NCI-H1694 treated with DMSO at 0.1 percent for 48 hours (cell line): ENCODE measurements around the gene AP4B1.
"Not testable (repeated sequence)": the region's sequence is repeated elsewhere in the genome, so short reads cannot be mapped to it uniquely, and the experiment has no call there.

Source experiments
- DNase-seq: peaks from one replicate; lab custom pipeline; 2025; lab: John Stamatoyannopoulos, UW

The AP4B1 gene

DNA sequence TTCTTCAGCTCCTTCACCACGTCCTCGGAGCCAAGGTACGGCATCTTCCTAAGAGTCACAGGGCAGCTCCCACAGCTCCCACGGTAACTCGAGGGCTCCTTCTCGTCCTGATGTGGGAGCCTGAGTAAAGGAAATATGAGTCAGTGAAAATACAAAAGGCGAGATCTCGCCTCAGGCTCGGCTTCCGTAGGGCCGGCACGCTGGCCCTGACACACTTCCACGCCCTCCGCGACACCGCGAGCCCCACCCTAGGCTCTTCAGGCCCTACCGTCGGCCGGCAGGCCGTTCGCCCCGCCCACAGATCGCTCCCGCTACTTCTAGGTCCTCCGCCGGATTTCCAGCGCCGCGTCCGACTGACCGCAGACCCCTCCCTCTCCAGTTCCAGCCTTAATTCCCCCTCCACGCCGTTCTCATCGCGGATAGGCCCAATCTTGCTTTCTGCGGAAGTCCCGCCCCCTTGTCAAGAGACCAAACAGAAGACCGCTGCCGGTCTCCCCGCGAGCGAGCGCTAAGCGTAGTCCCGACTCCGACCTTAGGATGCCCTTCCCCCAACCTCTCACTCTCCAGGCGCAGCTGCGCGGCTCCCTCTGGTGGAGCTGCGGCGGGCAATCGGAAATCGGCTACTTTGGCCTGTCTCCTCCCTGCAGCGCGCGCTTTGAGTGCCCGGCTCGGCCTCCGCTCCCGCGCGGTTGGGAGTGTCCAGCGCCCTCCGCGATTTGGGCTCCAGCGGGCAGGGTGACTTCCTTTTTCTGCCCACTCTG lies at the start of gene AP4B1, which contains the start of gene DCLRE1B:
Gene AP4B1 (minus strand): TSS at position 126 of the 761 bp plus-strand sequence. CDS start 82 bp downstream, at position 44.
Gene DCLRE1B (plus strand): TSS at position 653 of the 761 bp plus-strand sequence. CDS start 261 bp downstream, outside the sequence.
- DNase-seq = peak; percentile 98

DNA sequence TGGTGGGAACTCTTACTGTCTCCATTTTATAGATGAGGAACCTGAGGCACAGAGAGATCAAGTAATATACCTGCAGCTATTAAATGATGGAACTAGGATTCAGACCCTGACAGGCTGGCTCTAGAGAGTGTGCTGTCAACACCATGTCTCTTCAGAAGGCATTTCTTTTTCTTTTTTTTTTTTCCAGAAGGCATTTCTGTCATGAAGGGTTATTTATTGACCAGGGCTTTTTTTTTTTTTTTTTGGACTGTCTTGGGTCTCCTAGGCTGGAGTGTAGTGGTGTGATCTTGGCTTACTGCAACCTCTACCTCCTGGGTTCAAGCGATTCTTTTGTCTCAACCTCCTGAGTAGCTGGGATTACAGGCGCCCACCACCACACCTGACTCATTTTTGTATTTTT lies 47.1 kb upstream of the AP4B1 start:
- DNase-seq = no peak

DNA sequence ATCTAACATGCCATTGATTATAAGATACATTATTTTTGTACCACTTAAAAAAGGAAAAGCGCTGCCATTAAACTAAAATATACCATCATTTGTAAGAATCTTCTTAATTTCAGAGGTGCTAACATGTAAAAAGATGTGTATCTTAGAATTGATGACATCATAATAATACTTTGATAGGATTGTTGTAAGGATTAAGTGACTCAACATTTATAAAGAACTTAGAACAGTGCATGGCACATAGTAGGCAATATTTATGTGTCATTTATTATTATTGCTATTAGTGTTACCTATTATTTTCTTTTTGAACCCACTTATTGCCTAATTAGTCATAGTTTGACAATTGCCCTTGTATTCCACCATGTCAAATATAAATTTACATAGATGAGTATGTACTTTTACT lies 46.3 kb upstream of the AP4B1 start:
- no peak for DNase-seq

DNA sequence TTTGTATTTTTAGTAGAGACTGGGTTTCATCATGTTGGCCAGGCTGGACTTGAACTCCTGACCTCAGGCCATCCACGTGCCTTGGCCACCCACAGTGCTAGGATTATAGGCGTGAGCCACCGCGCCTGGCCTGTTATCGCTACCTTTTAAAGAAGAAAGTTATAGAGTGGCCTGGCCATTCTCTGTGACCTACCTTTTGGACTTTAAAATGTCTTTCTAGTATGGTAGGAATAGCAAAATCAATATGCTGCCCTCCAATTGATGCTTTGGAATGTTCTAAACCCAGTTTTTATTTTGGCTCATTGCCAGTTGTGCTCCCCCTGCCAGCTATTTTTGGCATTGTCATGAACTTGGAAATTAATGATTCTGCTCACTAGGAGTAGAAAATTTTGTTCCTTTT lies 44.4 kb upstream of the AP4B1 start:
- DNase-seq = no peak

DNA sequence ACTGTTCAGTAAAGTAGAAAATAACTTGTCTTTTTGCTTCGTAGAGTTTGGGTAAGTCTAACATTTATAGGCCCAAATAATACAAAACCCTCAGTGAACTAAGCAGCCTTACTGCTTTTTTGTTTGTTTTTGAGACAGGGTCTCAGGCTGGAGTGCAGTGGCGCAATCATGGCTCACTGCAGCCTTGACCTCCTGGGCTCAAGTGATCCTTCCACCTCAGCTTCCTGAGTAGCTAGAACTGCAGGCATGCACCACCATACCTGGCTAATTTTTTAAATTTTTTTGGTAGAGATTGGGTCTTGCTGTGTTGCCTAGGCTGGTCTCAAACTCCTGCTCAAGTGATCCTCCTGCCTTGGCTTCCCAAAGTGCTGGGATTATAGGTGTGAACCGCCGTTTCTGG lies 43.6 kb upstream of the AP4B1 start:
- DNase-seq = not testable (repeated sequence)

DNA sequence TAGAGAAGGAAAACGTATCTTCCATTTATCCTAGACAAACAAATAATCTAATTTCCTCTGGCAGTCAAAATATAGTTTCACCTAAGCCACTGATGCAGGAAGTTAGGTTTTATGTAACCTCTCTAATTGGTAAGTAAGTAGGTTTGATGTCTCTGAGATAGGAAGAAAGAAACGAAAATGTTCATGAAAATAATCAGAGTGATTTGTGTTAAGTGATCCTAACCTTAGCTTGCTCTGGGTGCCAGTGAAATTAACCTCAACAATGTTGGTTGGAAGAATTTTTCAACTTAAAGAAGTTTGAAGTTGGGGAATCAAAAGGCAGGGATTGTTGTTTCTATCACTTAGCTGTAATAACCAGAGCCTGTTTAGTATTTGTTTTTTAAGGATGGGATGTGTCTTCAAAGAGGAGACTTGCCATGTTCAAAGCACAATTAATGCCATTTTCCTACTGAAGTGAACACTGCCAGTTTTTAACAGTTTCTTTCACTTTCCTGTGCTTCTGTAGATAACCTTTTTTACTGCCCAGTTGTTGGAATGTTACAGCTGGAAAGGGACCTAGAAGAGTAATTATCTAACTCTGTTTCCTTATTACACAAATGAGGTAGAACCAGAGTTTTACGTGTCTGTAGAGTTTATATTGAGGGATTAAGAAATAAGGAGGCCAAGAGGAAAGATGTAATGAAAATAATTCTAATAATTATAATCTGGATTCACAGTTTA lies 42.9 kb upstream of the AP4B1 start:
- DNase-seq = no peak

DNA sequence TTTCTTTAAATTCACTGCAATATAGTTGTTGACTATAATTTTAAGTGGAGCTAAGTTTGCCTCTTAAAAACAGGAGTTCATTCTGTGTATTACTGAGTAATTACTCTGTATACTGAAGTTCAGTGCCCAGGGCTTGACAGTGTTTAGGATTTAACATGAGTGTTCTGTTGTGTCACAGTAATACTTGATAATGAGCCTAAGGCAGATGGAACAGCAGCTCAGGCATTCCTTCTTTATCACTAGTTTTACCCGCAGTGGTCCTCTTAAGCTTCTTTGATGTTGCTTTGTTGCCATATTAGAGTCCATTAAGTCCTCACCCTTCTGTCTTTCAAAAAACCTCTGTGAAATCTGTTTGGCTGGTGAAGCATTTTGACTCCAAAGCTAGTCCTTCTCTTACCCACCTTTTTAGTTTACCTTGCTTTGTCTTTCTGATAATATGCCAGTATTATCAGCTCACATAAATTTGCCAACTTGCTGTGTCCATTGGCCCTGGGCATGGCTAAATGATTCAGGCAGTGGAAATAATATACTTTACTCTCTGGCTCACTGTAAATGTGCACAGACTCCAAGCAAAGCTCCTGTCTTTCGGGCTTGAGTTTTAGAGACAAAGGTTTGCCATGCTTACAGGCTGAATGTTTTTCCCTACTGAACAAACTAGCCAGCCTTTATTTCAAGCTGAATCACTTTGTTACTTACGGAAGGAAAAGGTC lies 42.2 kb upstream of the AP4B1 start:
- no peak for DNase-seq

DNA sequence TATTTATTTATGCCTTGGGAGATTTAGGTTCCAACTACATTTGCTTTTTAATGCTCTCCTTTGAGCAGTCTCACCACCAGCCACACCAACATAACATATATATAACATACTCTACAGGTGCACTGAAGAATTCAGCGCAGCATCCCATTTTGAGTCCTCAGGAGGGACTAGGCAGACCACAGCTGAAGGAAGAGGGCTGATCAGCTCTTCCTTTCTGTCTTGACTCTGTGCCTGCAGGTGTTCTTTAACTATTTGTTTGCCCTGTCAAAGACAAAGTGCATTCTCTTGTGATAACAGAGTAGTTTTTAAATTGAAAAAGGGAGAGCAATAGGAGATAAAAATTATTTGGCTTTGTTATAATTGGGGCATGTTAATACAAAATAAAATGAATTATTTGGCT lies 41.5 kb upstream of the AP4B1 start:
- DNase-seq = no peak

DNA sequence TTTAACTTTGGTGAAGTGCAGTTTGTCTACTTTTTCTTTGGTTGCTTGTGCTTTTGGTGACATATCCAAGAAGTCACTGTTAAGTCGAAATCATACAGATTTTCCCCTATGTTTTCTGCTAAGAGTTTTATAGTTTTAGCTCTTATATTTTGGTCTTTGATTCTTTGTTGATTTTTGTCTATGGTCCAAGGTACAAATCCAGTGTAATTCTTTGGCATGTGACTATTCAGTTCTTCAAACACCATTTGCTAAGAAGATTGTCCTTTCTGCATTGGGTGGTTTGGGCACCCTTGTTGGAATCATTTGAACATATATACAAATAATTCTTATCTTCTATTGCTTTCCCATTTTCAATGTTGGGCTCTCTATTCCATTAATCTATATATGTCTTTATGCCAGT lies 40.7 kb upstream of the AP4B1 start:
- DNase-seq = no peak

DNA sequence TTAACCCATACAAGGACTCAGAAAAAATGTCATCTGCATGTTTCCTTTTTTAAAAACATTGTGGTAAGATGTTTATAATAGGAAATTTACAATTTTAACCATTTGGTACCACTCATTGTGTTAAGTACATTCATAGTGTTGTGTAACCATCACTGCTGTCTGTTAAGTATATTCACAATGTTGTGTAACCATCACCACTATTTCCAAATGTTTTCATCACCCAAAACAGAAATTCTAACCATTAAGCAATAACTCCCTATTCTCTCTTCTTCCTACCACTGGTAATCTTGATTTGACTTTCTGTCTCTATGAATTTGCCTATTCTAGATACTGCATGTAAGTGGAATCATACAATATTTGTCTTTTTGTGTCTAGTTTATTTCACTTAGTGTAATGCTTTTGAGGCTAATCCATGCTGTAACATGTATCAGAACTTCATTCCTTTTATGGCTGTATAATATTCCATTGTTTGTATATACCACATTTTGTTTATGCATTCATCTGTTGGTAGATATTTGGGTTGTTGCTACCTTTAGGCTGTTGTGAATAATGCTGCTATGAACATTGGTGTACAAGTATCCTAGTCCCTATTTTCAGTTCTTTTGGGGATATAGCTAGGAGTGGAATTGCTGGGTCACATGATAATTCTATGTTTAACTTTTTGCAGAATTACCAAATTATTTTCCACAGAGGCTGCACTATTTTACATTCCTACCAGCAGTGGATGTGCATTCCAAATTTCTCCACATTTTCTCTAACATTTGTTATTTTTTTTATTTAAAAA lies 38.6 kb upstream of the AP4B1 start:
- DNase-seq = no peak

DNA sequence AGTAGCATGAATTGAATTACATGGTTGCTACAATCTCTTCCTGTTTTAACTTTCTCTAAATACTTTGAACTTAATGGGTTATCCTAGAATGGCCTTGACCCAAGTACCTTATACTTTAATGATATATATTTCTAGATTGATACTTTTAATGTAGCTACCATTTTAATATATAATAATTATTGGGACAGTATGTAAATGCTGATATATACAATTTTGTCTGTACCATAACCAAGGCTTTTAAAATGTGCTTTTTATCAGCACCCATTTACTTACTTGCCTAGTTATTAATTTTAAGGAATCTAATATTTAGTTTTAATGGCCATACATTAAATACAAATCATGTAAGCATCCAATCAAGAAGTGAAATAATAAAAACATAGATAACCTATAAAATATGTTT lies 37.9 kb upstream of the AP4B1 start:
- DNase-seq = no peak

DNA sequence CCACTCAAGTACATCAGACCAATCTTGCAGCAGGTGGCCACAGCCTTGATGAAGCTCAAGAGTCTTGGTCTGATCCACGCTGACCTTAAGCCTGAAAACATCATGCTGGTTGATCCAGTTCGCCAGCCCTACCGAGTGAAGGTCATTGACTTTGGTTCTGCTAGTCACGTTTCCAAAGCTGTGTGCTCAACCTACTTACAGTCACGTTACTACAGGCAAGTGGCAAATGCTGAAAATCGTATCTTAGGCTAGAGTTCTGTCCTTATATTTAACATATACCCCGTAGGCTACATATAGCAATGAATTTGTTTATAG lies 36.6 kb upstream of the AP4B1 start:
- DNase-seq = no peak

DNA sequence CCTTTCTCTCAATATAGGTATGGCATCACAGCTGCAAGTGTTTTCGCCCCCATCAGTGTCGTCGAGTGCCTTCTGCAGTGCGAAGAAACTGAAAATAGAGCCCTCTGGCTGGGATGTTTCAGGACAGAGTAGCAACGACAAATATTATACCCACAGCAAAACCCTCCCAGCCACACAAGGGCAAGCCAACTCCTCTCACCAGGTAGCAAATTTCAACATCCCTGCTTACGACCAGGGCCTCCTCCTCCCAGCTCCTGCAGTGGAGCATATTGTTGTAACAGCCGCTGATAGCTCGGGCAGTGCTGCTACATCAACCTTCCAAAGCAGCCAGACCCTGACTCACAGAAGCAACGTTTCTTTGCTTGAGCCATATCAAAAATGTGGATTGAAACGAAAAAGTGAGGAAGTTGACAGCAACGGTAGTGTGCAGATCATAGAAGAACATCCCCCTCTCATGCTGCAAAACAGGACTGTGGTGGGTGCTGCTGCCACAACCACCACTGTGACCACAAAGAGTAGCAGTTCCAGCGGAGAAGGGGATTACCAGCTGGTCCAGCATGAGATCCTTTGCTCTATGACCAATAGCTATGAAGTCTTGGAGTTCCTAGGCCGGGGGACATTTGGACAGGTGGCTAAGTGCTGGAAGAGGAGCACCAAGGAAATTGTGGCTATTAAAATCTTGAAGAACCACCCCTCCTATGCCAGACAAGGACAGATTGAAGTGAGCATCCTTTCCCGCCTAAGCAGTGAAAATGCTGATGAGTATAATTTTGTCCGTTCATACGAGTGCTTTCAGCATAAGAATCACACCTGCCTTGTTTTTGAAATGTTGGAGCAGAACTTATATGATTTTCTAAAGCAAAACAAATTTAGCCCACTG lies 36.0 kb upstream of the AP4B1 start:
- DNase-seq = no peak

DNA sequence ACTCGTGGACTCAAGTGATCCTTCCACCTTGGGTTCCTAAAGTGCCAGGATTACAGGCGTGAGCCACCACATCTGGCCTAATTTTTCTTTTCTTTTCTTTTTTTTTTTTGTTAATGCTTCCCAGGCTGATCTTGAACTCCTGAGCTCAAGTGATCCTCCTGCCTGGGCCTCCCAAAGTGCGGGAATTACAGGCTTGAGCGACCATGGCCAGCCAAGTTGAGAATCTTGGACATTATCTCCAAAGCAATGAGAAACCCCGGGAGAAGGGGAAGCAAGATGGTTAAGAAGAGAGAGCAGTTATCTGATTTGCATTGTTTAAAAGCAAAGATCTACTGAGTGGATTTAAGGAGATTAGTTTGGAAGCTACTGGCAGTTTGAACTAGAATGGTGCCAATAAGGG lies 33.6 kb upstream of the AP4B1 start:
- DNase-seq = no peak

DNA sequence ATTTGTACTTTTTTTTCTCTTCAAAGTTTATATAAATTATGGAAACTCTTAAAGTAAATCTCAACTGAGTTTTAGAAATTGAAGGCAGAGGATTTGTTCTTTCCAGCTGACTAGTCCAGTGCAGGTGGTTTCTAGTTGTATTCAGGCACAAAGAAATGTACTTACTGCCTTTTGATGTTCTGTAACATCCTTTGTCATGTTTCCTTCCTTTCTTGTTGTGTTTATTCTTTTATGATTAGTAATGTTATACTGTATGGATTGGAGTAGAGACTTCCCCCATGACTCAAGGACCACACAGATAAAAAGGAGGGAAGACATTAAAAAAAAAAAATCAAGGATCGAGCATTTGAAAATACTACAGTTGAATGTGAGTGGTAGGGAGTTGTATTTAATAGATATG lies 32.5 kb upstream of the AP4B1 start:
- DNase-seq = no peak

DNA sequence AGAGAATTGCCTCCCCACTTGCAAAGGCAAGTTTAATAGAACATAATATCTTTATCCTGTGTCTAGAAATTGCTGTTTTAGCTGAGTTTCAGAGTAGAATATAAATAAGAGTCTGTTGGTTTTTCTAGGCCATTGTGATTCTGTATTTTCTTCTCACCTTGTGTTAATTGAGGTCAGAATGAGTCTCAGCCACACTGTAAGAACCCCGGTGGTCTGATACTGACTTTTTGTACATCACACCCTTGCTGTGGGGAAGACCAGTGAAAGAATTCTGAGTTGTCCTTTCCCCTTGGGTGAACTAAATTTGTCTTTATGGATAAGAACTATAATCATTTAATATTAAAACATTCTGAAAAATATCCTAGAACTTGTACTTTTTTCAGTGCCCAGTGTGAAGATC lies 31.4 kb upstream of the AP4B1 start:
- DNase-seq = no peak

DNA sequence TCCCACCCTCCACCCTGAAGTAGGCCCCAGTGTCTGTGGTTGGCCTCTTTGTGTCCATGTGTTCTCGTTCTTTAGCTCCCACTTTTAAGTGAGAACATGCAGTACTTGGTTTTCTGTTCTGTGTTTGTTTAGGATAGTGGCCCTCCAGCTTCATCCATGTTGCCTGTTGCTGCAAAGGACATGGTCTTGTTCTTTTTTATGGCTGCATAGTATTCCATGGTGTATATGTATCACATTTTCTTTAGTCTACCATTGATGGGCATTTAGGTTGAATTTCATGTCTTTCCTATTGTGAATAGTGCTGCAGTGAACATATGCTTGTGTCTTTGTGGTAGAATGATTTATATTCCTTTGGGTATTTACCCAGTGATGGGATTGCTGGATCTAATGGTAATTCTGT lies 30.6 kb upstream of the AP4B1 start:
- no peak for DNase-seq

DNA sequence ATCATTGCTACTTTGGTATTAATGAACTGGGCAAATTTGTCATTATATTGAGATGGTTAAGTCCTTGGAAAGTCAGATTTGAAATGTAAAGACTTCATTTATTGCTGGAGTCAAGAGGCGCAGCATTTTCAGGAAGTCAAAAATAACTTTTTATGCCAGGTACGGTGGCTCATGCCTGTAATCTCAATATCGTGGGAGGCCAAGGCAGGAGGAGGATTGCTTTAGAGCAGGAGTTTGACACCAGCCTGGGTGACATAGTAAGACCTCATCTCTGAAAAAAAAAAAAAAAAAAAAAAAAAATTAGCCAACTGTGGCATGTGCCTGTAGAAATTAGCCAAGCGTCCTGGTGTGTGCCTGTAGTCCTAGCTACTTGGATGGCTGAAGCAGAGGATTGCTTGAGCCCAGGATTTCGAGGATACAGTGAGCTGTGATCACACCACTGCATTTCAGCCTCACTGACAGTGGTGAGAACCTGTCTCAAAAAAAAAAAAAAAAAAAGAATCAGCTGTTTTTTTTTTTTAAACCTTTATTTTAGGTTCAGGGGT lies 30.0 kb upstream of the AP4B1 start:
- no peak for DNase-seq

DNA sequence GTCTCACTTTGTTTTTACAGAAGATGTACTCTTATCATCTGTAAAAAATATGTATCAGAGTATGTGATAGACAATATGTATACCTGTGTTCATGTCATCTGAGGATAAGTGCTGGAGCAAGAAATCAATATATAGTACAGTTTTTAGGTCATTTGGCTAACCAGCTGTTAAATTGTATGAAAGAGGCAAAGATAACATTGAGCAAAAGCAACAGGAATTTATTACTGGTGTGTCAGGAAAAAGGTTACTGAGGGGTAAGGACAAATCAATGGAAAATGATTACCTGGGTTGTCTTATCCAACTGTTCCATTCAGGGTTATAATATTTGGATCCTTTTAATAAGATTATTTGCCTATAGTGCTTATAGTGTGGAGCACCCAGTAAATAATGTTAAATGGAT lies 29.4 kb upstream of the AP4B1 start:
- DNase-seq = no peak

DNA sequence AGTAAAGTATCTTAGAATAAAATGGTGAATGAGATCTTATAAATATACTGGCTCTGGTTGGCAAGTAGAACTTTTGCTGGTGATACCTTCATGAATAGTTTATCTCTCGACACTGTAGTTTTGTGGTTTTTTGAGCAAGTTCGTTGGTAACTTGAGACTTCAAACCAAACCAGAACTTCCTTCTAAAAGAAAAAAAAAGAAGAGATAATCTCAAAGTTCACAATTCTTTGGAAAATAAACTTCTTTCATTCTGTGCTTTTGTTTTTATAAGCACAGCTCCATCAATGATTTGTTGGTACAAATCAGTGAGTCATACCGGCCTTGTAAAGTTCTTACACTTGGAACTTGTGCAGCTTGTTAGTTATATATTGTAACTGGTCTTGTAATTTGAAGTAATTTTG lies 26.9 kb upstream of the AP4B1 start:
- no peak for DNase-seq
